ENCODE results near the gene MRLN. TPM values are rescaled to one million over a fixed set of nuclear protein-coding genes. Genes with fewer than 3 reads are reported as not detected.

The MRLN gene
- total and polyA plus RNA-seq, 2 donors (not counting 1 experiment from before 2014, with no cell fraction given) = not detected

DNA sequence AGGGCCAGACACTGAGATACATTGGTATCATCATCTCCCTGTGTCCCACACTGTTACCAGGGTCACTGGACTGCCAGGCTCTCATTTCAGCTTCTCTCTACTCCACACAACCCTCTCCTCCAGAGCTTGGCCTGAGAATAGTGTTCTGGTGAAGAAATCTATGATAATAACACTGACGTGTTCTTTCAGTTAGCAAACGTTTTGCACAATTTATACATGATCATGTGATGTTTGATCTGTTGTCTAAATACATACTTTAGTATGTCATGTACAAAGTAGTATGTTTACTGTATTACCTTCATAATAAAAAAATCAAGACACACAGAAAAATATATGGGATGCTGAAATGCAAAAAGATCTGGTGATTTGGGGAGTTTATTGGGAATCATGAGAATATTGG, 48.6 kb downstream of the MRLN start:
- peaks cover 5% of the 10 kb centered on the region for H3K27me3 ChIP-seq (ENCODE audit: control insufficient read depth, insufficient read depth, low read length)
- no peaks in the 10 kb centered on the region for H3K36me3 ChIP-seq (ENCODE audit: control insufficient read depth, insufficient read depth, low read length)
- H3K4me3 ChIP-seq (replicated peaks in 1 of 4; ENCODE audit: control extremely low read depth in 1 of 4, insufficient read depth in 1 of 4, low read depth in 3 of 4, low read length in 4 of 4) = no peak overlapping the region
- TF ChIP-seq, protein P1, sequence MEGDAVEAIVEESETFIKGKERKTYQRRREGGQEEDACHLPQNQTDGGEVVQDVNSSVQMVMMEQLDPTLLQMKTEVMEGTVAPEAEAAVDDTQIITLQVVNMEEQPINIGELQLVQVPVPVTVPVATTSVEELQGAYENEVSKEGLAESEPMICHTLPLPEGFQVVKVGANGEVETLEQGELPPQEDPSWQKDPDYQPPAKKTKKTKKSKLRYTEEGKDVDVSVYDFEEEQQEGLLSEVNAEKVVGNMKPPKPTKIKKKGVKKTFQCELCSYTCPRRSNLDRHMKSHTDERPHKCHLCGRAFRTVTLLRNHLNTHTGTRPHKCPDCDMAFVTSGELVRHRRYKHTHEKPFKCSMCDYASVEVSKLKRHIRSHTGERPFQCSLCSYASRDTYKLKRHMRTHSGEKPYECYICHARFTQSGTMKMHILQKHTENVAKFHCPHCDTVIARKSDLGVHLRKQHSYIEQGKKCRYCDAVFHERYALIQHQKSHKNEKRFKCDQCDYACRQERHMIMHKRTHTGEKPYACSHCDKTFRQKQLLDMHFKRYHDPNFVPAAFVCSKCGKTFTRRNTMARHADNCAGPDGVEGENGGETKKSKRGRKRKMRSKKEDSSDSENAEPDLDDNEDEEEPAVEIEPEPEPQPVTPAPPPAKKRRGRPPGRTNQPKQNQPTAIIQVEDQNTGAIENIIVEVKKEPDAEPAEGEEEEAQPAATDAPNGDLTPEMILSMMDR (conservative IDR thresholded peaks at IDR 0.05 in 1 of 2, IDR thresholded peaks at IDR 0.05 in 1 of 2; ENCODE audit: low read depth in 1 of 2, low read length in 2 of 2) = no peak
- TF ChIP-seq EZH2 (IDR thresholded peaks at IDR 0.05; ENCODE audit: low read length, missing control alignments) = no peak
- H3K4me1 ChIP-seq (ENCODE audit: control insufficient read depth, extremely low read depth, insufficient read depth, low read length) = no peaks in the 10 kb centered on the region
- no peak overlapping the region for H3K9ac ChIP-seq (ENCODE audit: insufficient read depth, low read length)
- no peaks in the 10 kb centered on the region for H3K79me2 ChIP-seq (ENCODE audit: control insufficient read depth, insufficient read depth, low read length)
- H3K27ac ChIP-seq (ENCODE audit: insufficient read depth, low read length) = no peak overlapping the region
- no peak overlapping the region for H2AFZ ChIP-seq (ENCODE audit: low read length)
- H3K4me2 ChIP-seq (ENCODE audit: extremely low read depth, insufficient read depth, low read length) = no peak overlapping the region
- no peaks in the 10 kb centered on the region for H3K9me3 ChIP-seq (ENCODE audit: control insufficient read depth, insufficient read depth, low read depth, low read length)
- DNase-seq (ENCODE audit: low read depth in 2 of 2) = peak in 1 of 2 donors; percentile 15
- no peaks in the 10 kb centered on the region for H4K20me1 ChIP-seq (ENCODE audit: control insufficient read depth, extremely low read depth, insufficient read depth, low read length)

DNA sequence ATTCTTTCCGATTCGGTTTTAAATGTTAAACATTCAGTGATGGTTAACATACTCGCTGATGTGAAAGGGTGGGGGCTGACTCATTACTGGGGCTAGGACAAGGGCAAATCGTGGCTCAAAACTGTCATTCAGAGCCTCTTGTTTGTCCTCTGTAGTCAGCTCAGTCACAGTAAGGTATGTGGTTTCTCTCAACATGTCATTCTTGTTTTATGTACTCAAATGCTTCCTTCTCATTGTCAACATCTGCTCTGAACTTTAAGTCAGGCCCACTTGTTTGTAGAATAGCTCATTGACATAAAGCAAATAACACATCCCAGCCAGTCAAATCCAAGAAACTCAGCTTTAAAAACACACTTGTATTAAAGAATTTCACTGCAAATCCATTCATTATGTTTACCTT, 50.9 kb downstream of the MRLN start:
- DNase-seq (ENCODE audit: low read depth in 2 of 2) = no peak
- no peak overlapping the region for H3K9ac ChIP-seq (ENCODE audit: insufficient read depth, low read length)
- H3K36me3 ChIP-seq (ENCODE audit: control insufficient read depth, insufficient read depth, low read length) = no peaks in the 10 kb centered on the region
- no peak overlapping the region for H3K4me3 ChIP-seq (replicated peaks in 1 of 4; ENCODE audit: control extremely low read depth in 1 of 4, insufficient read depth in 1 of 4, low read depth in 3 of 4, low read length in 4 of 4)
- no peak overlapping the region for H3K27ac ChIP-seq (ENCODE audit: insufficient read depth, low read length)
- H3K4me1 ChIP-seq (ENCODE audit: control insufficient read depth, extremely low read depth, insufficient read depth, low read length) = no peaks in the 10 kb centered on the region
- no peak overlapping the region for H3K4me2 ChIP-seq (ENCODE audit: extremely low read depth, insufficient read depth, low read length)
- no peak overlapping the region for H2AFZ ChIP-seq (ENCODE audit: low read length)
- no peaks in the 10 kb centered on the region for H3K27me3 ChIP-seq (ENCODE audit: control insufficient read depth, insufficient read depth, low read length)
- H4K20me1 ChIP-seq (ENCODE audit: control insufficient read depth, extremely low read depth, insufficient read depth, low read length) = no peaks in the 10 kb centered on the region
- TF ChIP-seq EZH2 (IDR thresholded peaks at IDR 0.05; ENCODE audit: low read length, missing control alignments) = no peak
- no peaks in the 10 kb centered on the region for H3K9me3 ChIP-seq (ENCODE audit: control insufficient read depth, insufficient read depth, low read depth, low read length)
- H3K79me2 ChIP-seq (ENCODE audit: control insufficient read depth, insufficient read depth, low read length) = no peaks in the 10 kb centered on the region

DNA sequence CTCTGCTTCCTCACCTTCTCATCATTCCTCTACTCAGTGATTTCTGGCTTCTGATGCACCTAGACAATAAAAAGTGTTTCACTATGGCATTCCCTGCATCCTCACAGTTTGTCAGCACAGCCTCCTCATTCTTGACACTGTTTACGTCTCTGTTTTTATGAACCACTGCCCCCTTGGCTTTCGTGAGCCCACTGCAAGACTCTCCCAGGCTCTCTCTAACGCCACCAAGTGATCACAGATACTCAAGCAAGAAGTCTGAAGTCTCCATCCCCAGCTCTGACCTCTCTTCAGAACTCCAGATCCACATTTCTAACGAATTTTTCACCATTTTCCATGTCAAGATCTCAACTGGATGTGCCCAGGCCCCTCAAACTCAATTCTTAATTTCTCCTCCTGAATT, 52.5 kb downstream of the MRLN start:
- Histone ChIP-seq H3K27me3 (ENCODE audit: control insufficient read depth, insufficient read depth, low read length) (no peaks in the 10 kb centered on the region), H3K4me3 (replicated peaks in 1 of 4; ENCODE audit: control extremely low read depth in 1 of 4, insufficient read depth in 1 of 4, low read depth in 3 of 4, low read length in 4 of 4) (no peak overlapping the region), H4K20me1 (ENCODE audit: control insufficient read depth, extremely low read depth, insufficient read depth, low read length) (no peaks in the 10 kb centered on the region), H2AFZ (ENCODE audit: low read length) (no peak overlapping the region), H3K4me1 (ENCODE audit: control insufficient read depth, extremely low read depth, insufficient read depth, low read length) (no peaks in the 10 kb centered on the region), H3K4me2 (ENCODE audit: extremely low read depth, insufficient read depth, low read length) (no peak overlapping the region), H3K27ac (ENCODE audit: insufficient read depth, low read length) (no peak overlapping the region), H3K79me2 (ENCODE audit: control insufficient read depth, insufficient read depth, low read length) (no peaks in the 10 kb centered on the region), H3K9ac (ENCODE audit: insufficient read depth, low read length) (no peak overlapping the region), H3K9me3 (ENCODE audit: control insufficient read depth, insufficient read depth, low read depth, low read length) (no peaks in the 10 kb centered on the region), H3K36me3 (ENCODE audit: control insufficient read depth, insufficient read depth, low read length) (no peaks in the 10 kb centered on the region)
- no peak for DNase-seq (ENCODE audit: low read depth in 2 of 2)
- no peak for TF ChIP-seq EZH2 (IDR thresholded peaks at IDR 0.05; ENCODE audit: low read length, missing control alignments)
- TF ChIP-seq, protein P1 (conservative IDR thresholded peaks at IDR 0.05 in 1 of 2, IDR thresholded peaks at IDR 0.05 in 1 of 2; ENCODE audit: low read depth in 1 of 2, low read length in 2 of 2) = no peak

All from fibroblast of lung (primary cell).